ENCODE measurements around the gene PITX2.

Gene PITX2

DNA sequence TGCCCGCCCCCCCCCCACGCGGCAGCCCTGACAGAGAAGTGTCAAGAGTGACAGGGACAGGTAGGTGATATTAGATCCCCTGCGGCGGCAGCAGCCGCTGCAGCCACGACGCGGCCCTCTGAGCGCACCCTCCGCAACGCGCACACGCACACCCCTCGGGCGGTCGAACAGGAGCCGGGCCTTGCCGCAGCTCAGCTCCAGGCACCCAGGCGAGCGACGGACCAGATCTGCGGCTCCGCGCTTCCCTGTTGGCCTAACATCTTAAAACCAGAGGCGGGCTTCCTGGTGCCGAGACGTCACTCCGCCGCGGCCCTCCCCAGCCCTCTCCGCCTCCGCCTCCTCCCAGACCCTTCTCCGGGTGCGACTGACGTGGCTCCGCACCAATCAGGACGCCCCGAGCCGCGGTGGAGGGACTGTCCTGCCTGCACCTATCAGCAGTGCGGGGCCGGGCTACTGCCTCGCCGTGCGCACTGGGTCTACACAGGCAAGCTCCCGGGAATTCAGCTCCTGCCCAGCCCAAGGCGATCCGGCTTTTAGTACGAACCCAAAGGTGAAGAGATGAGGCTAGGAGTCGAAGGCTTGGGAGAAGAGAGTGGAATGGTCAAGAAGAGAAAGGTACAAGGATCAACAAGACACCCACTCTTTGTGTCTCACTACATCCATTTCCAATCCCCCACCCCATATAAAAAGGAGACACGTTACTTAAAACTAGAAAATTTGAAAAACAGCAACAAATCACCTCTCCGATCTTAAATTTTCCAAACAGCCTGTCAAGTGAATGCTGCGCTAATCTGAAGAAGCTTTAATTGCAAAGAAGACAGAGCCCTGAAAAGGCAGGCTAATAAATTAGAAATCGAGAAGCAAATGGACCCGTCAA lies at the start of gene PITX2:
Gene PITX2, minus strand, starts transcription at position 237 of the 877 bp plus-strand sequence. CDS start 617 bp downstream, outside the sequence.
- Mint-ChIP-seq H3K9me3 (no peaks in the 10 kb centered on the region), H3K27ac (no peak within 1 kb of the TSS), H3K27me3 (peaks cover 97% of the 10 kb centered on the region), H3K4me3 (peak within 1 kb of the TSS; percentile 55), H3K4me1 (ENCODE audit: low read depth) (peaks cover 43% of the 10 kb centered on the region), H3K36me3 (ENCODE audit: low read depth) (no peaks in the 10 kb centered on the region)
- intact Hi-C loops (cut with micrococcal nuclease): no loop called here

DNA sequence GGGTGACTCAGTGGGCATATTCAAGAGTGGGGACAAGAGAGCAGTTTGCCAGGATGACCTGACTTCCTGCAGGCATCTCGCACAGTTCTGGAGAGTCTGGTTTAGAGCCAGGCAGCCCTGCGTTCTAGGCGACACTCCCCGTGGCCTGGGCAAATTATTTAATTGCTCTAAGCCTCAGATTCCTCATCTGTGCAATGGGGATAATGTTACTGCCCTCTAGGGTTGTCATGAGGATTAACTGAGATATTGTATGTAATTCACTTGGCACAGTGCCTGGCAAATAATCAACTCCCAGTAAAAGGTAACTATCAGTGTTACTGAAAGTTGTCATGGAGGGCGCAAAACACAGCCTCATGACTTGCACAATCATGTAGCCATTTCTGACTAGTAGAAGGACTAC lies 48.8 kb upstream of the PITX2 start:
- Mint-ChIP-seq H3K9me3 (no peaks in the 10 kb centered on the region), H3K4me1 (ENCODE audit: low read depth) (no peaks in the 10 kb centered on the region), H3K27ac (no peak overlapping the region), H3K4me3 (no peak overlapping the region), H3K36me3 (ENCODE audit: low read depth) (no peaks in the 10 kb centered on the region), H3K27me3 (no peaks in the 10 kb centered on the region)
- intact Hi-C loops (cut with micrococcal nuclease): no loop called here

DNA sequence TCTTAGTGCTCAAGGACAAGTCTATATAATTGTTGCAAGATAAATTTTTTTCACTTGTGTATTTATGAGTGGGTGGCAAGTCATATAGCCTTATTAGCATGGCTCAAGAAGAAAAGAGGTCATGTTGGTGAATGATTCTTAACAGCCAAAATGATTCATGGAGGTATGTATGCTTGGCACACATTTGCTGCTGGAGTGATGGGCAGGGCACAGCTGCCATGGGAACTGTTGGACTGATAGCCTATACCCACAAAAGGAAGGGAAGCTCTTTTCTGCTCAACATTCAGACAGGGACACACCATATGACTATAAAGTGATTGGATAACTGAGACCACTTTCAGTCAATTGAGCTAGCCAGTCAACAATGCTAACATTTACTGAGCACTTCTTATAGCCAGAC lies 46.8 kb upstream of the PITX2 start:
- H3K9me3 Mint-ChIP-seq: no peaks in the 10 kb centered on the region
- no peaks in the 10 kb centered on the region for H3K36me3 Mint-ChIP-seq (ENCODE audit: low read depth)
- H3K27me3 Mint-ChIP-seq: no peaks in the 10 kb centered on the region
- H3K4me3 Mint-ChIP-seq: no peak overlapping the region
- H3K4me1 Mint-ChIP-seq (ENCODE audit: low read depth): no peaks in the 10 kb centered on the region
- intact Hi-C loops (cut with micrococcal nuclease): no loop called here
- no peak overlapping the region for H3K27ac Mint-ChIP-seq

DNA sequence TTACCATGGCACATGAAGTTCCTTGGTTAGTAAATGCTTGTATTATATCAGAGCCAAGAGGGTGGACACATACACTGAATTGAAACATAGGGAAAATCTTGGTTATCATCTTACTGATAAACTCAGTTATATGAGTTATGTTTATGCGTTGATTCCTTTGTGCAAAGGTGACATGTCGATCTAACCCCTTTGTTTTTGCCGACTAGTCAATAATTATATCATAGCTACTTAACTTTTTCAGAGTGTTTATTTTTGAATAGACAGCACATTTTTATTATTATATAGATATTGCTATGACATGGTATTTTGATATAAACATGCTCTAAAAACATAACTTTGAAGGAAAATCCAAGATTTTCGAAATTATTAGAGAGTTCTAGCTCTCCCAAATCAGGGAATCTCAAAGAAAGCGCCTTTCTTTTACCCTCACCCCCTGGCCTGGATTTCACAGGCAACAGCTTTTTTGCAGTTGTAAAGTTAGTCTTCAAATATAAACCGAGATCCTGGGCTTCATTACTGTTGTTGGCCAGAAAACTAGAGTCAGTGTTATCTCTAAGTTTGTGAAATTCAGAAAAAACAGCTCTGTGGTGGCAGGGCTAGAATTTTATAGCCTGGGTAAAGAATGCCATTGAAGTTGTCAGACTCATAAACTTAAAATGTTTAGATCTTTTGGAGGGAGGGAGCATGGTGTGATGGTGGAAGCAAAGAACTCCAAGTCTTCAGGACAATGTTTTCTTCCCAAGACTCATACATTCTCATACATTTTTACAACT lies 45.8 kb upstream of the PITX2 start:
- no peaks in the 10 kb centered on the region for H3K4me1 Mint-ChIP-seq (ENCODE audit: low read depth)
- intact Hi-C loops (cut with micrococcal nuclease): no loop called here

DNA sequence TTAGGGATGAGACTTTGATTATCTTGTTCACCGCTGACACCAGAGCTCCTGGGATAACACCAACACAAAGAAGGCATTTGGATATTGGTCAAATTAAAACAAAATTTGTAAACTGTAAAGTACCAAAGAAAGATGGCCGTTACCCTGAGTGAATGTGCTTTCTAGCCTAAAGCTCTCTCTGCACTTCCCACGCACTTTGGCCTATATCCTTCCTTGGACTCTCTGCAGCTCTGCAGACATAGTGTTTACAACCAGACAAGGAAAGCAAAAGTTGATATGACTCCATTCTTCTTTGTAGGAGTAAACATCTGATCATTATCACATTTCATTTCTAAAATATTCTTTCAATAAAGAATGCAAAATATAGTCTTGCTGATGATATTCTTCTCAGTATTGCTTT lies 44.8 kb upstream of the PITX2 start:
- Mint-ChIP-seq H3K27ac (no peak overlapping the region), H3K4me1 (ENCODE audit: low read depth) (no peaks in the 10 kb centered on the region), H3K4me3 (no peak overlapping the region)

More for the DNA sequence above, 45.8 kb upstream of the PITX2 start:
- Mint-ChIP-seq H3K27me3 (no peaks in the 10 kb centered on the region), H3K27ac (no peak overlapping the region), H3K9me3 (no peaks in the 10 kb centered on the region), H3K36me3 (ENCODE audit: low read depth) (no peaks in the 10 kb centered on the region), H3K4me3 (no peak overlapping the region)

DNA sequence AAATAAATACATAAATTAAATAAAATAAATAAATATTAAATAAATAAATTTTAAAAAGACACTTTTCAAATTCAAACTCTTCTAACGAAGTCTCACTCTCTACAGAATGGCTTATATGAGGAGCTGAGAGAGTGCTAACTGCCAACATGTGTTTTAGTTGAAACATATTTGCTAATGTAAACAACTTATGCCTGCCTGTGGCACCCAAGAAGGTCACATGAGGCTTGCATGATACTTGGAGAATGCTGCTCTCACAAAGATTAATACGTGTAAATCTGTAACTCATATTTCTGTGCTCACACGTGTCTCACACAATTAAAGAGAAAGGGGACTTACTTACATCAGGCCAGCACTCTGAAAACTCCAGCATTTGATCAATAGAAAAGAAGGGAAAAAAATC lies 43.2 kb upstream of the PITX2 start:
- intact Hi-C loops (cut with micrococcal nuclease): no loop called here
- H3K4me1 Mint-ChIP-seq (ENCODE audit: low read depth): no peaks in the 10 kb centered on the region
- H3K9me3 Mint-ChIP-seq: no peaks in the 10 kb centered on the region
- no peak overlapping the region for H3K27ac Mint-ChIP-seq
- no peak overlapping the region for H3K4me3 Mint-ChIP-seq
- no peaks in the 10 kb centered on the region for H3K36me3 Mint-ChIP-seq (ENCODE audit: low read depth)
- H3K27me3 Mint-ChIP-seq: peaks cover 4% of the 10 kb centered on the region

More for the DNA sequence above, 44.8 kb upstream of the PITX2 start:
- Mint-ChIP-seq H3K27me3 (no peaks in the 10 kb centered on the region), H3K36me3 (ENCODE audit: low read depth) (no peaks in the 10 kb centered on the region), H3K9me3 (no peaks in the 10 kb centered on the region)
- intact Hi-C loops (cut with micrococcal nuclease): no loop called here

DNA sequence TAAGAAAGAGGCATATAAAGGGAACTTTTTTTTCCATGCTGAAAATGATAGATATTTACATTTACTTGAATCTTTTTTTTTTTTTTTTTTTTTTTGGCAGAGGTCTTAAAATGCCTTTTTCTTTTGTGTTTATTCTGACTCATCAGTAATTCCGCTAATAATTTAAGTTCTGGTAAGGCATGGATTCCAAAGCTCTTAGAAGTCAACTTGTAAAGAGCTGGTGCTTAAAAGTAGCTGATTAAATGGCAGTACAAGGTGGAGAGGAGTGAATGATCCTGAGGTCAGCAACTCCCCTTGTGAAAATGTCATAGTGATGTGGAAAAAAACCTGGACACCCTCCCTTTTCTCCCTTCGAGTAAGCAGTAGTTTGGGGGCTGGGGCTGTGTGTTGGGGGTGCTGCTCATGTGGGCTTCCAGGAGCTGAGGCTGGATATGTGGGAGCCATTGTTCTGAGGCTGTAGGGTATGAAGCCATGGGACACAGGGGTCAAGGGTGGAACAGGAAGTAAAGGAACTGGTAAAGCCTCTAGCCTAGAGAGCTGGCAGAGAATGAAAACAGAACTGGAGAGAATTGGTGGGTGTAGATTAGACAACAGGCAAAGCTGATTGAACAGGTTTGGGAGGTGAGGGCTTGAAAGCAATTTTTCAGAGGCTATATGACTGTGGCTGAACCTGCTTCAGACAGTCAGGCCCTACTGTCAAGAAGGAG lies 41.0 kb upstream of the PITX2 start:
- H3K4me3 Mint-ChIP-seq: no peak overlapping the region
- H3K27ac Mint-ChIP-seq: no peak overlapping the region
- H3K9me3 Mint-ChIP-seq: no peaks in the 10 kb centered on the region
- peaks cover 5% of the 10 kb centered on the region for H3K27me3 Mint-ChIP-seq
- no peaks in the 10 kb centered on the region for H3K36me3 Mint-ChIP-seq (ENCODE audit: low read depth)
- H3K4me1 Mint-ChIP-seq (ENCODE audit: low read depth): no peaks in the 10 kb centered on the region
- intact Hi-C loops (cut with micrococcal nuclease): no loop called here

DNA sequence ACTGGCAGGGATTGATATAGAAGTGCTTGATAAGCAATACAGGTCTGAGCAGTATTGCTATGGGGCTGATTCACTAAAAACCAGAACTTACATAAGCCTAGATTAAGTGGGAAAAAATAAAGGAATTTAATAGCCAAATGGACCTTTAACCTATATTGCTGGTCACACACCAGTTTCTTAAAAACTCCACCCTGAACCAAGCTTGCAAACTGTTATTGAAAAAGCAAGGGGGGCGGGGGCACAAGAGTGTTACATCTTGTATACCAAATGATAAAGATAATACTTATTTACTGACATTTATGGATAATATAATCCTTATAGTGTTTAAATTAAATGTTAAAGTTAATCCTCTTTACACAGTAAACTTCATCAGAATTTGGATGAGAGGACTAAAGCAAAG lies 40.3 kb upstream of the PITX2 start:
- Mint-ChIP-seq H3K9me3 (no peaks in the 10 kb centered on the region), H3K27me3 (peaks cover 7% of the 10 kb centered on the region), H3K4me1 (ENCODE audit: low read depth) (no peaks in the 10 kb centered on the region), H3K36me3 (ENCODE audit: low read depth) (no peaks in the 10 kb centered on the region), H3K4me3 (no peak overlapping the region), H3K27ac (no peak overlapping the region)
- intact Hi-C loops (cut with micrococcal nuclease): no loop called here

DNA sequence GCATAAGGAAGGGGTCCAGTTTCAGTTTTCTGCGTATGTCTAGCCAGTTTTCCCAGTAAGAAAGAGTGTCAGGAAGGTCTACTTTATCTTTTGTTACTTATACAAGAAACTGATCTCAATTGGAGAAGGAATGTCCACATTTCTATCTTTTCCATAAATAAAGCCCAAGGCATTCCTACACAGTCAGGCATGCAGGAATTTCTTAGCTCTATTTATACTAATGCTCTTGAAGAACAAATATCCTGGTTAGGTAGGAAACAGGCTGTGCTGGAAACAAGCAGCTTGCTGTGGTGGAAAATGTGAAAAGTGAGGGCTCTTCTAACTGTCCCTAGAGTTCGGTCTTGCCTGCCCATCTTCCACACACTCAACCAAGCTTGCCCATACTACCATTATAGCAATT lies 37.9 kb upstream of the PITX2 start:
- Mint-ChIP-seq H3K27ac (no peak overlapping the region), H3K36me3 (ENCODE audit: low read depth) (no peaks in the 10 kb centered on the region), H3K4me1 (ENCODE audit: low read depth) (no peaks in the 10 kb centered on the region), H3K27me3 (peaks cover 11% of the 10 kb centered on the region), H3K9me3 (no peaks in the 10 kb centered on the region), H3K4me3 (no peak overlapping the region)
- intact Hi-C loops (cut with micrococcal nuclease): no loop called here

DNA sequence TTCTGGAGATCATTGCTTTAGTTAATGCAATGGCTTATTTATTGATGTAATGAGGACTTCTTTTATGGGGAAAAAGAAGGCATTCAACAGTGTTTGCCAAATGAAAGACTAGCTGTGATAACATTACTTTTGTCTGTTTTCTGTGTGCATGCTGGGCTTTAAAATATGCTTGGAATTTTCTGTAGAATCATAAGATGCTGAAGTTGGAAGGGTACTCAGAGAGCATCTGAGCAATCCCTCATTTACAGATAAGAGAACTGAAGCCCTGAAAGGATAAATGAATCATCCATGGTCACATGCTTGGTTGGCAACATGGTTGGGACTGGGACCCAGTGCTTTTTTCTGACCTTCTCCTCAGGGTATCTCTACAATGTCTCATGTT lies 31.4 kb upstream of the PITX2 start:
- Mint-ChIP-seq H3K4me1 (ENCODE audit: low read depth) (no peaks in the 10 kb centered on the region), H3K27ac (no peak overlapping the region), H3K36me3 (ENCODE audit: low read depth) (no peaks in the 10 kb centered on the region), H3K9me3 (no peaks in the 10 kb centered on the region), H3K27me3 (peaks cover 9% of the 10 kb centered on the region), H3K4me3 (no peak overlapping the region)
- intact Hi-C loops (cut with micrococcal nuclease): no loop called here

DNA sequence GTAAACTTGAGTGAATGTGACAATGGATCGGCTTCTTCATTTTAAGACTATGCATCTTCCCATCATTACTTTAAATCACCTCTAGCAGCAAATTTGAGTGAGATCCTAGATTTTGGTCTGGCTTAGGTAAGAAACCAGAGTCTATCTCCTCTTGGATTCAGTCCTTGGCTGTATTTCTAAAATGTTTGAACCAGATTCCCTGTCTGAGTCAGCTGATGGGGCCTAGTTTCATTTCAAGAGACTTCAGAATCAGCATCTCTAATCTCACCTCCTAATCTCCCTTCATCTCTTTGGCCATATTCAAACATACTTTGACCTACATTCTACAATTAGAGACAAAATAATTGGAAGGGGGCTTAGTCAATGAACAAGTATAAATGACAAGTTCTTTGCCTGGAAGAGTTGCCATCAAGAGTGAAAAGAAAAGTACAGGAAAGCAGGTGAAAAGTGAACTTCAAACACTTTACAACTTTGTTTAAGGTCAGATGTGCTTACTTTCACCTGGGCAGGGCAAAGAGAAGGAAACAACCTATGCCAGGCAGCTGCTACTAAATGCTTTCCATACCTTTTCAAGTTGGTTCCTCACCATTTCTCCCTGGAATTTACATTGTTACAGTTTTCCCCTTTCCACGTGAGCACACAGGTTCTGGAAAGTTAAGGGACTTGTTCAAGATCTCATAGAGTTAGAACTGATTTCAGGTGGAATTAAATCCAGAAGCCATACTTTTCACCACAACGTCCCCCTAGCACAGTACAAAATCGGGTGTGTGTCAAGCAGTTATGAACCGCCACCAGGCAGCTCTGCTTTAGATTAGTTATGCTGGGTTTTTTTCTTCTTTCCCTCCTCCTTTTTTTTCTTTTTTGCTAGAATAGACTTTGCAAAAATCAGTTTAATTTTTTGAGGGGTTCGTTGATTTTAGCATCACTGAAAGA lies 30.7 kb upstream of the PITX2 start:
- intact Hi-C loops (cut with micrococcal nuclease): no loop called here
- no peaks in the 10 kb centered on the region for H3K9me3 Mint-ChIP-seq
- H3K4me1 Mint-ChIP-seq (ENCODE audit: low read depth): no peaks in the 10 kb centered on the region
- no peak overlapping the region for H3K4me3 Mint-ChIP-seq
- no peak overlapping the region for H3K27ac Mint-ChIP-seq
- peaks cover 6% of the 10 kb centered on the region for H3K27me3 Mint-ChIP-seq
- H3K36me3 Mint-ChIP-seq (ENCODE audit: low read depth): no peaks in the 10 kb centered on the region

DNA sequence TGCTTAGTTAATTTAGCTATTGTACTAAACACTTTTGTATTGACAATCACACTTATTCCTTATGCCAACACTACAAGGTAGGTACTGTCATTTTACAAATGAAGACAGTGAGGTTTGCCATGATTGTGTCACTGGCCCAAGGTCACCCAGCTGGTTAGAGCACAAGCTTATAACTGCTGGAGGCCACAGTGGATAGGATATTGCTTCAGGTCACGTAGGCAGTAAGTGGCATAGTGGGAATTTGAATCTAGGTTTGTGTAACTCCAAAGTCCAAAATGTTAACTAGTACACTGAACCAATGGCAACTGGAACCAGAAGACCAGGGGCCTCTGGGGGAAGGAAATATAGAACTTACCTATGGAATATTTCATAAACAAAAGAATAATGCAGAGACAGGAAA lies 21.1 kb upstream of the PITX2 start:
- Mint-ChIP-seq H3K27me3 (peaks cover 62% of the 10 kb centered on the region), H3K4me1 (ENCODE audit: low read depth) (no peaks in the 10 kb centered on the region), H3K4me3 (no peak overlapping the region), H3K36me3 (ENCODE audit: low read depth) (no peaks in the 10 kb centered on the region), H3K27ac (no peak overlapping the region), H3K9me3 (no peaks in the 10 kb centered on the region)
- intact Hi-C loops (cut with micrococcal nuclease): no loop called here

DNA sequence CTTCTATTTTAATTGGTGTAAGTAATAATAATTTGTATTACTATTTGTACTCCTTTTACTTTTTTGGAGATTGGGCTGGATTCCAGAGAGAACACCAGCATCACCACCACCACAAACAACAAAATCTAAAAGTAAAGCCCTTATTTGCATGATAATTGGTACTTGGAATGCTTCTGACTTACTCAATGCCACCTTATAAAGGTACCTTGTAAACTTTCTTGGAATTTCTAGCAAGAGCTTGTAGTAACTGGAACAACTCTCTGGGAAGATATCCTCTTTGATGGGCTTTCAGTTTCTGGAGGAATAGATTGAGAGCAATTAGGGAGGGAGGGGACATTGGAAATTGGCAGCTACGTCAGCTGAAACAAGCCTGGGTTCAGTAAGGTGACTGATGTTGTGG lies 20.2 kb upstream of the PITX2 start:
- no peaks in the 10 kb centered on the region for H3K36me3 Mint-ChIP-seq (ENCODE audit: low read depth)
- H3K4me1 Mint-ChIP-seq (ENCODE audit: low read depth): no peaks in the 10 kb centered on the region
- H3K27me3 Mint-ChIP-seq: peaks cover 70% of the 10 kb centered on the region
- H3K4me3 Mint-ChIP-seq: no peak overlapping the region
- no peaks in the 10 kb centered on the region for H3K9me3 Mint-ChIP-seq
- intact Hi-C loops (cut with micrococcal nuclease): no loop called here
- H3K27ac Mint-ChIP-seq: no peak overlapping the region

All from dendritic cell treated with granulocyte-macrophage colony-stimulating factor and Interleukin-4, amounts not matched to agents 40 ng/mL and 50 ng/mL, for 4 days (primary cell).